Prostate gland (tissue), 2 donors: ENCODE data around the gene STXBP3. TPM values are rescaled to one million over a fixed set of nuclear protein-coding genes. Genes with fewer than 3 reads are reported as not detected.
"Not testable (repeated sequence)": the region's sequence is repeated elsewhere in the genome, so short reads cannot be mapped to it uniquely, and the experiment has no call there.

Source experiments
- DNase-seq: peaks from one replicate; pipeline ENCODE4 v3.0.0-alpha.2; 2019; ENCODE audit warnings: low spot score
- H3K27ac ChIP-seq, 2 donors: fragments of 200-600 bp; sonication (generic); 2 replicates each; pipeline ENCODE4 v1.5.1; 2017 to 2019
- H3K27me3 ChIP-seq: fragments of 200-600 bp; sonication (generic); replicated peaks from 2 replicates; pipeline ENCODE4 v1.5.1; 2019; ENCODE audit not compliant: insufficient read depth
- H3K36me3 ChIP-seq, 2 donors: fragments of 200-600 bp; sonication (generic); 1 replicate in 1 of 2; 2 replicates in 1 of 2; pipeline versions ENCODE4 v1.5.1 to v1.8.1; 2017 to 2019
- H3K4me1 ChIP-seq: fragments of 200-600 bp; sonication (generic); replicated peaks from 2 replicates; pipeline ENCODE4 v1.5.1; 2019
- H3K4me3 ChIP-seq, 2 donors: fragments of 200-600 bp; sonication (generic); 2 replicates each; pipeline ENCODE4 v1.5.1; 2017 to 2019
- H3K9me3 ChIP-seq: fragments of 200-600 bp; sonication (generic); 2 replicates; pipeline ENCODE4 v1.5.1; 2017
- POLR2A ChIP-seq: fragments of 450-650 bp; IDR thresholded peaks from one replicate; pipeline ENCODE4 v1.6.1; 2016; ENCODE audit warnings: antibody characterized with exemption, mild to moderate bottlenecking
- POLR2AphosphoS5 ChIP-seq: sonication (generic); formaldehyde crosslinking; IDR thresholded peaks from one replicate; pipeline ENCODE4 v1.6.1; 2017; ENCODE audit warnings: antibody characterized with exemption
- WGBS: methylation state at CpG from one replicate; pipeline ENCODE4 v1.1.5; 2018; 5-methylcytosine and 5-hydroxymethylcytosine counted together
- intact Hi-C: fragments of 100-400 bp; cut with DNase I; formaldehyde crosslinking; loops from one replicate; pipeline ENCODE4 v1.14.2; 2022
- total RNA-seq, 2 donors: library from RNA; depleted of rRNA; stranded (reverse); fragments of >200 nt; gene quantifications; one replicate each; pipeline ENCODE4 v1.1.0, GENCODE V29; 2016
- TF ChIP-seq, protein P1 (sequence below), 4 experiments: fragments of 200-600 bp in 2 of 4; fragments of 450-650 bp in 2 of 4; sonication (generic) in 2 of 4; IDR thresholded peaks; 1 replicate in 3 of 4; 2 replicates in 1 of 4; pipeline ENCODE4 v1.5.1; 2016 to 2019; ENCODE audit warnings: antibody characterized with exemption in 4 of 4, mild to moderate bottlenecking in 2 of 4, moderate library complexity in 2 of 4

The STXBP3 gene, protein sequence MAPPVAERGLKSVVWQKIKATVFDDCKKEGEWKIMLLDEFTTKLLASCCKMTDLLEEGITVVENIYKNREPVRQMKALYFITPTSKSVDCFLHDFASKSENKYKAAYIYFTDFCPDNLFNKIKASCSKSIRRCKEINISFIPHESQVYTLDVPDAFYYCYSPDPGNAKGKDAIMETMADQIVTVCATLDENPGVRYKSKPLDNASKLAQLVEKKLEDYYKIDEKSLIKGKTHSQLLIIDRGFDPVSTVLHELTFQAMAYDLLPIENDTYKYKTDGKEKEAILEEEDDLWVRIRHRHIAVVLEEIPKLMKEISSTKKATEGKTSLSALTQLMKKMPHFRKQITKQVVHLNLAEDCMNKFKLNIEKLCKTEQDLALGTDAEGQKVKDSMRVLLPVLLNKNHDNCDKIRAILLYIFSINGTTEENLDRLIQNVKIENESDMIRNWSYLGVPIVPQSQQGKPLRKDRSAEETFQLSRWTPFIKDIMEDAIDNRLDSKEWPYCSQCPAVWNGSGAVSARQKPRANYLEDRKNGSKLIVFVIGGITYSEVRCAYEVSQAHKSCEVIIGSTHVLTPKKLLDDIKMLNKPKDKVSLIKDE
- 10 to 100 TPM; 41.1 to 55.4 TPM for total RNA-seq

DNA sequence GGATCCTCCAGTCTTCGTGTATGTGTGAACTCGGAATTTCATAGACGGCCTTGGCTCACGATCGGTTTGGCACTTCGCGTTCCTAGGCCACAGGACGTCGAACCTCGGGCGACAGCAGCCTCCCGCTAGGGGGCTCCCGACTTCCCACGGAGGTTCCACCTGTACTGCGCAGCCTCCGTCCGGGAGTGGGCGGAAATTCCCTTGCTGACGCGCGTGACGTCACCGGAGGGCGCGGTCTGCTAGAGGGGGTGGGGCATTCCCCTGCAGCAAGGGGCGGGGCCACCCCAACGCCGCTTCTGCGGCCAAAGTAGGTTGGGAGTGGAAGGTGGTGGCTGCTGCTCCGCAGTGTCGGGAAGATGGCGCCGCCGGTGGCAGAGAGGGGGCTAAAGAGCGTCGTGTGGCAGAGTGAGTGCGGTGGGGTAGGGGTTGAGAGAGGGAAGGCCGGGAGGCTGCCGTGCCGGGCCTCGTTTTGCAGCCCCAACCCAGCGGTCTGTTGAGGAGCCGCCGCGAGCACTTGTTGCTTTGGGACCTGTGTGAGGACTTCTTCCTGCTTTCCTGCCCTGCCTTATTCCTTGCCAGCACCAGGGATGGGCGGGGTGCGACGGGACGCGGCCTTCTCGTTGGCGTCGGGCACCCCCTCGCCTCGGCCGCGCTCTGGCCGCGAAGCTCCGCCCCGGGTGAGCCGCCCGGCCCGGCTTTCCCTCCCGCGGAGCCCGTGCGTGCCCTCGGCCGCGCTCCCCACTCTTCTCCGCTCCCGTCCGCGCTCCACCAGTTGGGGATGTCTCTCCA, at the start of gene STXBP3:
Gene STXBP3 (plus strand): TSS at position 293 of the 789 bp plus-strand sequence. CDS start 64 bp downstream, at position 357.
- Histone ChIP-seq H3K27ac (peak within 1 kb of the TSS; percentile 98 to 99), H3K9me3 (no peaks in the 10 kb centered on the region), H3K4me3 (peak within 1 kb of the TSS; percentile 91 to 94), H3K4me1 (no peaks in the 10 kb centered on the region), H3K27me3 (no peaks in the 10 kb centered on the region), H3K36me3 (no peaks in the 10 kb centered on the region)
- TF ChIP-seq POLR2AphosphoS5 (peak; percentile 99), POLR2A (peak; percentile 100)
- TF ChIP-seq, protein P1, sequence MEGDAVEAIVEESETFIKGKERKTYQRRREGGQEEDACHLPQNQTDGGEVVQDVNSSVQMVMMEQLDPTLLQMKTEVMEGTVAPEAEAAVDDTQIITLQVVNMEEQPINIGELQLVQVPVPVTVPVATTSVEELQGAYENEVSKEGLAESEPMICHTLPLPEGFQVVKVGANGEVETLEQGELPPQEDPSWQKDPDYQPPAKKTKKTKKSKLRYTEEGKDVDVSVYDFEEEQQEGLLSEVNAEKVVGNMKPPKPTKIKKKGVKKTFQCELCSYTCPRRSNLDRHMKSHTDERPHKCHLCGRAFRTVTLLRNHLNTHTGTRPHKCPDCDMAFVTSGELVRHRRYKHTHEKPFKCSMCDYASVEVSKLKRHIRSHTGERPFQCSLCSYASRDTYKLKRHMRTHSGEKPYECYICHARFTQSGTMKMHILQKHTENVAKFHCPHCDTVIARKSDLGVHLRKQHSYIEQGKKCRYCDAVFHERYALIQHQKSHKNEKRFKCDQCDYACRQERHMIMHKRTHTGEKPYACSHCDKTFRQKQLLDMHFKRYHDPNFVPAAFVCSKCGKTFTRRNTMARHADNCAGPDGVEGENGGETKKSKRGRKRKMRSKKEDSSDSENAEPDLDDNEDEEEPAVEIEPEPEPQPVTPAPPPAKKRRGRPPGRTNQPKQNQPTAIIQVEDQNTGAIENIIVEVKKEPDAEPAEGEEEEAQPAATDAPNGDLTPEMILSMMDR (IDR thresholded peaks at IDR 0.05): peak; percentile 93 to 98 (median 97)
- under 1% methylated on average over 58 of the region's 75 CpGs for WGBS
- peak; percentile 97 for DNase-seq
- intact Hi-C loops: loop anchor here (5.0 to 10.0 kb wide), 3 partner anchors 52 to 128 kb away; partner anchors contain the start of genes GPSM2 and PRPF38B

DNA sequence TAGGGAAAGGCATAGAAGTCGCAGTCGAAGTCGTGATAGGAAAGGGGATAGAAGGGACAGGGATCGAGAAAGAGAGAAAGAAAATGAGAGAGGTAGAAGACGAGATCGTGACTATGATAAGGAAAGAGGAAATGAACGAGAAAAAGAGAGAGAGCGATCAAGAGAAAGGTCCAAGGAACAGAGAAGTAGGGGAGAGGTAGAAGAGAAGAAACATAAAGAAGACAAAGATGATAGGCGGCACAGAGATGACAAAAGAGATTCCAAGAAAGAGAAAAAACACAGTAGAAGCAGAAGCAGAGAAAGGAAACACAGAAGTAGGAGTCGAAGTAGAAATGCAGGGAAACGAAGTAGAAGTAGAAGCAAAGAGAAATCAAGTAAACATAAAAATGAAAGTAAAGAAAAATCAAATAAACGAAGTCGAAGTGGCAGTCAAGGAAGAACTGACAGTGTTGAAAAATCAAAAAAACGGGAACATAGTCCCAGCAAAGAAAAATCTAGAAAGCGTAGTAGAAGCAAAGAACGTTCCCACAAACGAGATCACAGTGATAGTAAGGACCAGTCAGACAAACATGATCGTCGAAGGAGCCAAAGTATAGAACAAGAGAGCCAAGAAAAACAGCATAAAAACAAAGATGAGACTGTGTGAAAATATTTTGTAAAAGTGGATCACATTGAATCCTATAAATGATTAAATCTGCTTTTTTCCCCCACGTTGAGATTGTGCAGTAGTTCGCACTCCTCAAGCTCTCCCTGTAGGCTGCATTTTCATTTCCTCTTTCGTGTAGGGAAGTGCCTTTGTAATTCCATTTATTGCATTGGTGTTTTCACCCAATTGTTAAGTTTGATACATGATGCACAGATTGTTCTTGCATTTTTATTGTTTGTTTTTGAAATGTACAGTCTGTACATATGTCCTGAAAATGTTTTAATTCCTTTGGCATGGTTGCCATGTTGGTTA, 46.8 kb upstream of the STXBP3 start:
- TF ChIP-seq, protein P1 (IDR thresholded peaks at IDR 0.05): no peak
- TF ChIP-seq POLR2A: no peak
- TF ChIP-seq POLR2AphosphoS5: no peak
- Histone ChIP-seq H3K36me3 (peaks cover 0 to 5% of the 10 kb centered on the region in 2 donors), H3K9me3 (no peaks in the 10 kb centered on the region), H3K4me3 (no peak overlapping the region), H3K4me1 (peaks cover under 1% of the 10 kb centered on the region), H3K27ac (peak overlapping the region in 1 of 2 donors; percentile 21), H3K27me3 (no peaks in the 10 kb centered on the region)
- intact Hi-C loops: loop anchor here (10.0 kb wide), 1 partner anchor 45 kb away; the partner anchor contains the start of gene STXBP3
- 68% methylated on average over 22 of the region's 22 CpGs for WGBS
- DNase-seq: no peak

DNA sequence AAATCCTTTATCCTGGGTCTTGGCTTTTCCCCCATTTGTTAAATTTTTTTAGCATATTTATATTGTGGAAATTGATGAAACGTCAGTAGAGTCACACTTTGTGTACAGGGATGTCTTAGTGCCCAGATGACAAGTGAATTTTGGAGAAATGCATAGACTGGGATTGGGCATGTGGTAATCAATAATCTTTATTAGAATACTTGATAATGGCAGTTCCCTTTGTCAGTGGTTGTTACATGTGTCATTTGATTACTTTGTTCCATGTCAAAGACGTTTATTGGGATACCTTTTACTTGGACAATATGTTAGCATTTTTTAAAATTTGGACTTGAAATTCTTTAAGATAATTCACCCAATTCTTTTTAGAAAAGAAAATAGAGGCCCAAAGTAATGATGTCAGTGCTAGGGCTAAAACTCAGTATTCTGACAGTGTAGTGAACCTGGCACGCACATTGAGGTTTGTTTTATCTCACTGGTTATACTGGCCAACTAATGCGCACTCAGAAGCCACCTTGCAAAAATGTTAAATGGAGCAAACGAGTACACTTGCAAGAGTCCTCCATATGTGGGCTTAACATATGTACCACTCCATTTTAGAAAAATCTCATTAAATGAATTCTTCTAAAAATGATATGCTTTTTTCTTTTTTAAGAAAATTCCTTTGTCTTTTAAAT, 45.2 kb upstream of the STXBP3 start:
- Histone ChIP-seq H3K4me1 (peaks cover 5% of the 10 kb centered on the region), H3K4me3 (no peak overlapping the region), H3K27me3 (no peaks in the 10 kb centered on the region), H3K27ac (no peak overlapping the region), H3K9me3 (no peaks in the 10 kb centered on the region), H3K36me3 (peaks cover 0 to 5% of the 10 kb centered on the region in 2 donors)
- WGBS: 76% methylated on average over 5 of the region's 5 CpGs
- TF ChIP-seq, protein P1 (IDR thresholded peaks at IDR 0.05): no peak
- TF ChIP-seq POLR2AphosphoS5 (no peak), POLR2A (no peak)
- intact Hi-C loops: no loop called here
- no peak for DNase-seq

DNA sequence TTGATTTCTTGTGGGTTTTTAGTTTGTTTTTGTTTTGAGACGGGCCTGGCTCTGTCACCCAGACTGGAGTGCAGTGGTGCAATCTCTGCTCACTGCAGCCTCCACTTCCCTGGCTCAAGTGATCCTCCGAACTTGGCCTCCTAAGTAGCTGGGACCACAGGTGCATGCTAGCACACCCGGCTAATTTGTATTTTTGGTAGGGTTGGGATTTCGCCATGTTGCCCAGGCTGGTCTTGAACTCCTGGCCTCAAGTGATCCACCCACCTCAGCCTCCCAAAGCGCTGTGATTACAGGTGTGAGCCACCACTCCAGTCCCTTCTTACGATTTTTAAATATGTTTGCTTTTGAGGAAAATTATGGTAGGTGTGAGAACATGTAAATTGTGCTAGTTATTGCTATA, 44.4 kb upstream of the STXBP3 start:
- H3K4me1 ChIP-seq, H3K27me3 ChIP-seq, H3K4me3 ChIP-seq, DNase-seq, H3K36me3 ChIP-seq, H3K27ac ChIP-seq, H3K9me3 ChIP-seq, intact Hi-C loops: not testable (repeated sequence)
- 87% methylated on average over 6 of the region's 6 CpGs for WGBS
